DMS79 (cell line): Measurements from ENCODE around the gene PAX5.

Experiments used
- DNase-seq: peaks from one replicate; lab custom pipeline; 2025; lab: John Stamatoyannopoulos, UW

Gene PAX5

GRCh38 chr9:36835271-36835996, 198.6 kb downstream of the PAX5 start:
- no peak for DNase-seq

- DNase-seq = no peak
Measured at GRCh38 chr9:36834736-36835135, 199.3 kb downstream of the PAX5 start.

- no peak for DNase-seq
Measured at GRCh38 chr9:36833954-36834353, 200.1 kb downstream of the PAX5 start.

GRCh38 chr9:36832164-36832795, 201.8 kb downstream of the PAX5 start:
- no peak for DNase-seq

- DNase-seq = no peak
Measured at GRCh38 chr9:36831381-36832161, 202.5 kb downstream of the PAX5 start.

- peak; percentile 95 for DNase-seq
Measured at GRCh38 chr9:36828611-36829013, 205.5 kb downstream of the PAX5 start.

- DNase-seq = no peak
Measured at GRCh38 chr9:36827593-36827992, 206.5 kb downstream of the PAX5 start.

- no peak for DNase-seq
Measured at GRCh38 chr9:36826581-36826980, 207.5 kb downstream of the PAX5 start.

- DNase-seq = no peak
Measured at GRCh38 chr9:36825179-36825578, 208.9 kb downstream of the PAX5 start.

GRCh38 chr9:36823934-36824333, 210.1 kb downstream of the PAX5 start:
- no peak for DNase-seq

GRCh38 chr9:36823466-36823865, 210.6 kb downstream of the PAX5 start:
- DNase-seq = no peak

GRCh38 chr9:36822201-36822600, 211.9 kb downstream of the PAX5 start:
- no peak for DNase-seq

GRCh38 chr9:36820392-36820861, 213.6 kb downstream of the PAX5 start:
- no peak for DNase-seq

GRCh38 chr9:36818965-36819870, 214.8 kb downstream of the PAX5 start:
- DNase-seq = no peak

- no peak for DNase-seq
Measured at GRCh38 chr9:36818242-36818938, 215.7 kb downstream of the PAX5 start.

- no peak for DNase-seq
Measured at GRCh38 chr9:36817160-36817834, 216.8 kb downstream of the PAX5 start.

- no peak for DNase-seq
Measured at GRCh38 chr9:36816371-36816770, 217.7 kb downstream of the PAX5 start.

GRCh38 chr9:36815566-36816348, 218.3 kb downstream of the PAX5 start:
- DNase-seq = no peak

- DNase-seq = no peak
Measured at GRCh38 chr9:36815023-36815422, 219.0 kb downstream of the PAX5 start.

- DNase-seq = no peak
Measured at GRCh38 chr9:36813154-36813553, 220.9 kb downstream of the PAX5 start.
